SK-N-SH (cell line): ENCODE results near the gene OR10G7. TPM values are rescaled to one million over a fixed set of nuclear protein-coding genes. Genes with fewer than 3 reads are reported as not detected.

Experiments used
- CTCF ChIA-PET: fragments of 300-600, 350-600 bp; formaldehyde crosslinking; extraction: SDS; loops from one replicate; lab custom pipeline; 2021; lab: Yijun Ruan, JAX
- POLR2A ChIA-PET: fragments of 350-600 bp; sonication (Branson Sonifier 250); formaldehyde crosslinking; extraction: SDS; loops from one replicate; lab custom pipeline; 2020; ENCODE audit warnings: antibody characterized with exemption, inconsistent platforms; lab: Yijun Ruan, JAX
- DNase-seq: peaks from one replicate; pipeline ENCODE4 v3.0.0; 2012
- H2AFZ ChIP-seq: fragments of 200-600 bp; sonication (generic); 2 replicates; pipeline ENCODE4 v1.8.1; 2016; ENCODE audit warnings: antibody characterized with exemption, mild to moderate bottlenecking, low read depth
- H3F3A ChIP-seq: fragments of 200-600 bp; sonication (generic); replicated peaks from 2 replicates; pipeline ENCODE3; 2016; ENCODE audit warnings: antibody characterized with exemption, mild to moderate bottlenecking; ENCODE audit not compliant: insufficient read depth
- H3K27ac ChIP-seq, 2 experiments: fragments of 200-500 bp in 1 of 2; fragments of 200-600 bp in 1 of 2; sonication (Bioruptor generic) in 1 of 2; sonication (generic), shearing (Covaris generic) in 1 of 2; 2 replicates each; pipeline versions ENCODE4 v1.5.1 to v1.6.1; 2014 to 2016; ENCODE audit warnings: low read depth in 2 of 2, inconsistent platforms in 1 of 2, low read length in 1 of 2, mild to moderate bottlenecking in 1 of 2, mixed read lengths in 1 of 2
- H3K27me3 ChIP-seq: fragments of 200-600 bp; sonication (generic), shearing (Covaris generic); 2 replicates; pipeline ENCODE4 v1.6.1; 2016; ENCODE audit warnings: mixed run types; ENCODE audit not compliant: insufficient read depth
- H3K36me3 ChIP-seq, 2 experiments: fragments of 200-500 bp in 1 of 2; fragments of 200-600 bp in 1 of 2; sonication (Bioruptor generic) in 1 of 2; sonication (generic) in 1 of 2; replicated peaks in 1 of 2; 2 replicates each; pipeline versions ENCODE3 to v1.5.1; 2014 to 2016; ENCODE audit warnings: low read length in 1 of 2, mild to moderate bottlenecking in 1 of 2; ENCODE audit not compliant: insufficient read depth in 2 of 2, control insufficient read depth in 1 of 2
- H3K4me1 ChIP-seq, 2 experiments: fragments of 200-500 bp in 1 of 2; fragments of 200-600 bp in 1 of 2; sonication (Bioruptor generic) in 1 of 2; sonication (generic), shearing (Covaris generic) in 1 of 2; 2 replicates each; pipeline versions ENCODE4 v1.5.1 to v1.6.1; 2014 to 2016; ENCODE audit warnings: low read depth in 1 of 2, low read length in 1 of 2, mixed run types in 1 of 2; ENCODE audit not compliant: insufficient read depth in 2 of 2, control insufficient read depth in 1 of 2
- H3K4me2 ChIP-seq: fragments of 200-600 bp; sonication (generic), shearing (Covaris generic); 2 replicates; pipeline ENCODE4 v1.6.1; 2017; ENCODE audit warnings: mixed run types
- H3K4me3 ChIP-seq, 2 experiments: fragments of 200-500 bp in 1 of 2; fragments of 200-600 bp in 1 of 2; sonication (Bioruptor generic) in 1 of 2; sonication (generic), shearing (Covaris generic) in 1 of 2; 2 replicates each; pipeline versions ENCODE4 v1.5.1 to v1.8.1; 2014 to 2016; ENCODE audit warnings: low read depth in 2 of 2, inconsistent platforms in 1 of 2, low read length in 1 of 2, mild to moderate bottlenecking in 1 of 2, mixed read lengths in 1 of 2, moderate library complexity in 1 of 2
- H3K79me2 ChIP-seq: fragments of 200-600 bp; sonication (generic); 2 replicates; pipeline ENCODE4 v1.8.1; 2017; ENCODE audit warnings: mild to moderate bottlenecking; ENCODE audit not compliant: insufficient read depth
- H3K9ac ChIP-seq: fragments of 200-600 bp; sonication (generic); 2 replicates; pipeline ENCODE4 v1.6.1; 2017; ENCODE audit warnings: mixed run types
- H3K9me2 ChIP-seq: fragments of 200-600 bp; sonication (generic); 2 replicates; pipeline ENCODE4 v1.6.1; 2017; ENCODE audit warnings: mixed run types
- H3K9me3 ChIP-seq: fragments of 200-600 bp; sonication (generic); 2 replicates; pipeline ENCODE4 v1.6.1; 2017; ENCODE audit warnings: mixed run types, mild to moderate bottlenecking, moderate library complexity
- H4K20me1 ChIP-seq: fragments of 200-600 bp; sonication (generic); 2 replicates; pipeline ENCODE4 v1.6.1; 2017; ENCODE audit warnings: mild to moderate bottlenecking, mixed run types; ENCODE audit not compliant: insufficient read depth
- CHD2 ChIP-seq: fragments of 150-350 bp; IDR thresholded peaks from 2 replicates; pipeline ENCODE4 v1.6.1; 2018; ENCODE audit warnings: low read length; ENCODE audit not compliant: partially characterized antibody
- ELF1 ChIP-seq: IDR thresholded peaks from 2 replicates; pipeline ENCODE4 v1.4.0; 2012
- EP300 ChIP-seq, 2 experiments: IDR thresholded peaks; 2 replicates each; pipeline versions ENCODE4 v1.4.0 to v1.6.1; 2012; ENCODE audit warnings: borderline replicate concordance in 1 of 2, low read depth in 1 of 2, low read length in 1 of 2
- FOXM1 ChIP-seq: IDR thresholded peaks from 2 replicates; pipeline ENCODE4 v1.4.0; 2012; ENCODE audit warnings: low read depth, mild to moderate bottlenecking
- GATA2 ChIP-seq: sonication (generic); formaldehyde crosslinking; IDR thresholded peaks from 2 replicates; pipeline ENCODE4 v1.5.0; 2020; ENCODE audit warnings: mild to moderate bottlenecking, missing genetic modification reagents
- IRF3 ChIP-seq: fragments of 150-350 bp; IDR thresholded peaks from 2 replicates; pipeline ENCODE4 v1.6.1; 2016; ENCODE audit warnings: mild to moderate bottlenecking, low read depth, low read length
- JUND ChIP-seq: IDR thresholded peaks from 2 replicates; pipeline ENCODE4 v1.4.0; 2012
- MEF2A ChIP-seq: IDR thresholded peaks from 2 replicates; pipeline ENCODE4 v1.4.0; 2012; ENCODE audit warnings: low read depth, borderline replicate concordance
- NFIC ChIP-seq: IDR thresholded peaks from 2 replicates; pipeline ENCODE4 v1.4.0; 2012; ENCODE audit warnings: borderline replicate concordance
- NRF1 ChIP-seq: IDR thresholded peaks from 2 replicates; pipeline ENCODE4 v1.6.1; 2012; ENCODE audit warnings: low read depth, mild to moderate bottlenecking, low read length
- PBX3 ChIP-seq: IDR thresholded peaks from 2 replicates; pipeline ENCODE4; 2012
- RCOR1 ChIP-seq: fragments of 150-350 bp; IDR thresholded peaks from 2 replicates; pipeline ENCODE4 v1.6.1; 2017; ENCODE audit warnings: antibody characterized with exemption, low read length
- RFX5 ChIP-seq: IDR thresholded peaks from 2 replicates; pipeline ENCODE4 v1.6.1; 2012; ENCODE audit warnings: mild to moderate bottlenecking, improper control_type of control experiment, low read length
- RXRA ChIP-seq: IDR thresholded peaks from 2 replicates; pipeline ENCODE4 v1.4.0; 2012; ENCODE audit warnings: low read depth, mild to moderate bottlenecking, borderline replicate concordance
- SIN3A ChIP-seq: IDR thresholded peaks from 2 replicates; pipeline ENCODE4 v1.6.1; 2012; ENCODE audit warnings: low read depth, mild to moderate bottlenecking, low read length, moderate library complexity, borderline replicate concordance
- SMC3 ChIP-seq: IDR thresholded peaks from 2 replicates; pipeline ENCODE4 v1.6.1; 2012; ENCODE audit warnings: low read depth, low read length, improper control_type of control experiment
- TAF1 ChIP-seq: IDR thresholded peaks from 2 replicates; pipeline ENCODE4 v1.6.1; 2012; ENCODE audit warnings: low read depth, mild to moderate bottlenecking, low read length, moderate library complexity, borderline replicate concordance
- TEAD4 ChIP-seq: IDR thresholded peaks from 2 replicates; pipeline ENCODE4 v1.4.0; 2012; ENCODE audit warnings: mild to moderate bottlenecking, borderline replicate concordance; ENCODE audit not compliant: insufficient read depth
- USF2 ChIP-seq: fragments of 150-350 bp; IDR thresholded peaks from 2 replicates; pipeline ENCODE4 v1.6.1; 2017; ENCODE audit warnings: antibody characterized with exemption, low read length, low read depth, borderline replicate concordance
- ZBTB33 ChIP-seq: IDR thresholded peaks from 2 replicates; pipeline ENCODE4 v1.4.0; 2012; ENCODE audit warnings: low read depth, borderline replicate concordance
- WGBS: methylation state at CpG from one replicate; pipeline ENCODE4 v1.1.6; 2017; ENCODE audit warnings: low lambda C conversion rate; 5-methylcytosine and 5-hydroxymethylcytosine counted together
- polyA plus RNA-seq, 3 experiments: library from polyadenylated mRNA; depleted of rRNA; stranded (reverse); fragments of >200 nt; gene quantifications; 2 replicates each; pipeline ENCODE4 v1.2.3, GENCODE V29; 2012

The OR10G7 gene
- polyA plus RNA-seq, 1 of the 3 experiments (the other 2 are of a cell fraction): not detected

GRCh38 chr11:124068601-124069110, 27.5 kb upstream of the OR10G7 start:
- CTCF ChIA-PET: interaction anchor here (1.1 to 9.5 kb wide), 6 partner anchors 13 to 517 kb away, joined by 3 to 247 read pairs (median 6); partner anchors contain the start of gene VWA5A
- DNase-seq: no peak
- H3K27me3 ChIP-seq: peaks cover 9% of the 10 kb centered on the region; the same call in 1 of the 2 replicates
- no peaks in the 10 kb centered on the region for H3K9me2 ChIP-seq
- 0% methylated on average over 4 of the region's 4 CpGs for WGBS
- H3K4me3 ChIP-seq: no peak overlapping the region
- POLR2A ChIA-PET: no interaction called here
- no peak overlapping the region for H2AFZ ChIP-seq
- H4K20me1 ChIP-seq: no peaks in the 10 kb centered on the region
- H3F3A ChIP-seq: no peaks in the 10 kb centered on the region
- H3K36me3 ChIP-seq: no peaks in the 10 kb centered on the region
- H3K27ac ChIP-seq: no peak overlapping the region
- no peaks in the 10 kb centered on the region for H3K79me2 ChIP-seq
- TF ChIP-seq SIN3A (no peak), PBX3 (no peak), SMC3 (no peak), GATA2 (no peak), TAF1 (no peak), RFX5 (no peak), ZBTB33 (no peak)
- TF ChIP-seq, all 33 proteins: peak for 0
- Histone ChIP-seq H3K4me1 (no peaks in the 10 kb centered on the region; a peak in 1 of 4 replicates), H3K9me3 (no peaks in the 10 kb centered on the region), H3K4me2 (no peak overlapping the region), H3K9ac (no peak overlapping the region)

- Histone ChIP-seq H3K9ac (no peak overlapping the region), H4K20me1 (no peaks in the 10 kb centered on the region), H3K79me2 (no peaks in the 10 kb centered on the region), H3K4me3 (no peak overlapping the region), H3K9me2 (no peaks in the 10 kb centered on the region), H3F3A (no peaks in the 10 kb centered on the region), H2AFZ (no peak overlapping the region), H3K4me1 (no peaks in the 10 kb centered on the region), H3K27ac (no peak overlapping the region), H3K36me3 (no peaks in the 10 kb centered on the region), H3K4me2 (no peak overlapping the region), H3K27me3 (peaks cover 18% of the 10 kb centered on the region), H3K9me3 (no peaks in the 10 kb centered on the region)
- POLR2A ChIA-PET: no interaction called here
- DNase-seq: no peak
- WGBS: 7% methylated on average over 3 of the region's 3 CpGs
- CTCF ChIA-PET: no interaction called here
- TF ChIP-seq FOXM1: no peak
- TF ChIP-seq RCOR1: no peak
- no peak for TF ChIP-seq GATA2
- TF ChIP-seq RXRA: no peak
- no peak for TF ChIP-seq TAF1
- no peak for TF ChIP-seq TEAD4
- no peak for TF ChIP-seq RFX5
- TF ChIP-seq JUND: no peak
- TF ChIP-seq SMC3: no peak
- no peak for TF ChIP-seq USF2
- no peak for TF ChIP-seq IRF3
- no peak for TF ChIP-seq PBX3
- no peak for TF ChIP-seq ELF1
- no peak for TF ChIP-seq NFIC
- no peak for TF ChIP-seq NRF1
- TF ChIP-seq CHD2: no peak
- no peak for TF ChIP-seq MEF2A
- TF ChIP-seq EP300 (IDR thresholded peaks at IDR 0.05; ENCODE audit: borderline replicate concordance in 1 of 2, low read depth in 1 of 2, low read length in 1 of 2): no peak
Measured at GRCh38 chr11:124052966-124053365, 11.8 kb upstream of the OR10G7 start.
